PC-9 (cell line): ENCODE results near the gene CCDC81. TPM values are rescaled to one million over a fixed set of nuclear protein-coding genes. Genes with fewer than 3 reads are reported as not detected.

Source experiments
- BruUV-seq: library from RNA; stranded (reverse); fragments of 400-500 nt; replicated peaks from 2 replicates; lab custom pipeline; 2021; lab: Mats Ljungman, UMichigan
- CTCF ChIA-PET: fragments of 300-600 bp; sonication (Branson Sonifier 250); formaldehyde crosslinking; loops from one replicate; lab custom pipeline; 2022; ENCODE audit warnings: antibody characterized with exemption; lab: Charles Lee
- POLR2A ChIA-PET: fragments of 300-600 bp; sonication (Branson Sonifier 250); formaldehyde crosslinking; loops from one replicate; lab custom pipeline; 2022; ENCODE audit warnings: antibody characterized with exemption; ENCODE audit not compliant: unreplicated experiment; lab: Charles Lee
- DNase-seq, 2 experiments: peaks; one replicate each; pipeline versions ENCODE4 v3.0.0 to v3.0.0-alpha.2; 2015 to 2022; ENCODE audit warnings: mixed read lengths in 1 of 2
- H2AFZ ChIP-seq: fragments of 200-600 bp; sonication (generic); 2 replicates; pipeline ENCODE4 v1.8.1; 2017; ENCODE audit warnings: antibody characterized with exemption
- H3F3A ChIP-seq: fragments of 200-600 bp; sonication (generic); 2 replicates; pipeline ENCODE4 v1.8.1; 2017; ENCODE audit warnings: antibody characterized with exemption, mild to moderate bottlenecking, low read depth; ENCODE audit not compliant: insufficient read depth
- H3K27ac ChIP-seq: fragments of 200-600 bp; sonication (generic); 2 replicates; pipeline ENCODE4 v1.6.1; 2016; ENCODE audit warnings: mixed run types
- H3K27me3 ChIP-seq: fragments of 200-600 bp; sonication (generic); 2 replicates; pipeline ENCODE4 v1.6.1; 2016; ENCODE audit warnings: low read depth, mixed run types; ENCODE audit not compliant: insufficient read depth
- H3K36me3 ChIP-seq: fragments of 200-600 bp; sonication (generic); 2 replicates; pipeline ENCODE4 v1.6.1; 2016; ENCODE audit warnings: low read depth, mixed run types
- H3K4me1 ChIP-seq: fragments of 200-600 bp; sonication (generic); replicated peaks from 2 replicates; pipeline ENCODE4 v1.6.1; 2016; ENCODE audit warnings: mixed run types; ENCODE audit not compliant: insufficient read depth
- H3K4me2 ChIP-seq: fragments of 200-600 bp; sonication (generic); 2 replicates; pipeline ENCODE4 v1.6.1; 2017; ENCODE audit warnings: mixed run types
- H3K4me3 ChIP-seq: fragments of 200-600 bp; sonication (generic); 2 replicates; pipeline ENCODE4 v1.6.1; 2016; ENCODE audit warnings: mixed run types
- H3K79me2 ChIP-seq: fragments of 200-600 bp; sonication (generic); 2 replicates; pipeline ENCODE4 v1.6.1; 2017; ENCODE audit warnings: low read depth, mixed run types
- H3K9me2 ChIP-seq: fragments of 200-600 bp; sonication (generic); 2 replicates; pipeline ENCODE4 v1.8.1; 2017; ENCODE audit warnings: mild to moderate bottlenecking; ENCODE audit not compliant: insufficient read depth
- H3K9me3 ChIP-seq: fragments of 200-600 bp; sonication (generic); 2 replicates; pipeline ENCODE4 v1.8.1; 2016; ENCODE audit warnings: low read depth; ENCODE audit not compliant: insufficient read depth
- H4K20me1 ChIP-seq: fragments of 200-600 bp; sonication (generic); 2 replicates; pipeline ENCODE4 v1.8.1; 2017; ENCODE audit not compliant: insufficient read depth
- EZH2 ChIP-seq: fragments of 200-600 bp; sonication (generic); IDR thresholded peaks from 2 replicates; pipeline ENCODE4 v1.8.0; 2017; ENCODE audit warnings: antibody characterized with exemption, low read depth
- intact Hi-C: fragments of 100-400 bp; cut with micrococcal nuclease; formaldehyde crosslinking; loops from one replicate; pipeline ENCODE4 v1.10.0; 2022; ENCODE audit not compliant: unreplicated experiment
- total RNA-seq: library from RNA; stranded (reverse); gene quantifications from 2 replicates; pipeline ENCODE4 v1.2.3, GENCODE V29; 2021
- TF ChIP-seq, protein P1 (sequence below): fragments of 200-600 bp; sonication (generic); conservative IDR thresholded peaks from 2 replicates; pipeline ENCODE4 v1.6.1; 2017; ENCODE audit warnings: mixed run types, antibody characterized with exemption, mild to moderate bottlenecking, moderate library complexity

Gene CCDC81
- total RNA-seq, 1 experiment from 2014 or later: 0.65 TPM

GRCh38 chr11:86388198-86388597 lies 13.5 kb downstream of the CCDC81 start:
- no peak for DNase-seq
- Histone ChIP-seq H3F3A (no peaks in the 10 kb centered on the region), H3K79me2 (no peaks in the 10 kb centered on the region), H3K4me3 (no peak overlapping the region), H3K9me2 (peaks cover 1% of the 10 kb centered on the region; the same call in 1 of the 2 replicates), H3K4me1 (no peaks in the 10 kb centered on the region), H2AFZ (no peak overlapping the region), H3K36me3 (no peaks in the 10 kb centered on the region), H3K4me2 (no peak overlapping the region), H3K9me3 (no peaks in the 10 kb centered on the region), H3K27ac (no peak overlapping the region), H4K20me1 (no peaks in the 10 kb centered on the region; the same call in 1 of the 2 replicates), H3K27me3 (no peaks in the 10 kb centered on the region)
- intact Hi-C loops: no loop called here
- ChIA-PET CTCF (no interaction called here), POLR2A (interaction anchor here (0.6 kb wide), 1 partner anchor 13 kb away, joined by 3 read pairs; the partner anchor contains the start of gene CCDC81)
- TF ChIP-seq EZH2: no peak
- TF ChIP-seq, protein P1, sequence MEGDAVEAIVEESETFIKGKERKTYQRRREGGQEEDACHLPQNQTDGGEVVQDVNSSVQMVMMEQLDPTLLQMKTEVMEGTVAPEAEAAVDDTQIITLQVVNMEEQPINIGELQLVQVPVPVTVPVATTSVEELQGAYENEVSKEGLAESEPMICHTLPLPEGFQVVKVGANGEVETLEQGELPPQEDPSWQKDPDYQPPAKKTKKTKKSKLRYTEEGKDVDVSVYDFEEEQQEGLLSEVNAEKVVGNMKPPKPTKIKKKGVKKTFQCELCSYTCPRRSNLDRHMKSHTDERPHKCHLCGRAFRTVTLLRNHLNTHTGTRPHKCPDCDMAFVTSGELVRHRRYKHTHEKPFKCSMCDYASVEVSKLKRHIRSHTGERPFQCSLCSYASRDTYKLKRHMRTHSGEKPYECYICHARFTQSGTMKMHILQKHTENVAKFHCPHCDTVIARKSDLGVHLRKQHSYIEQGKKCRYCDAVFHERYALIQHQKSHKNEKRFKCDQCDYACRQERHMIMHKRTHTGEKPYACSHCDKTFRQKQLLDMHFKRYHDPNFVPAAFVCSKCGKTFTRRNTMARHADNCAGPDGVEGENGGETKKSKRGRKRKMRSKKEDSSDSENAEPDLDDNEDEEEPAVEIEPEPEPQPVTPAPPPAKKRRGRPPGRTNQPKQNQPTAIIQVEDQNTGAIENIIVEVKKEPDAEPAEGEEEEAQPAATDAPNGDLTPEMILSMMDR: no peak
- no TSS peak for BruUV-seq

DNA sequence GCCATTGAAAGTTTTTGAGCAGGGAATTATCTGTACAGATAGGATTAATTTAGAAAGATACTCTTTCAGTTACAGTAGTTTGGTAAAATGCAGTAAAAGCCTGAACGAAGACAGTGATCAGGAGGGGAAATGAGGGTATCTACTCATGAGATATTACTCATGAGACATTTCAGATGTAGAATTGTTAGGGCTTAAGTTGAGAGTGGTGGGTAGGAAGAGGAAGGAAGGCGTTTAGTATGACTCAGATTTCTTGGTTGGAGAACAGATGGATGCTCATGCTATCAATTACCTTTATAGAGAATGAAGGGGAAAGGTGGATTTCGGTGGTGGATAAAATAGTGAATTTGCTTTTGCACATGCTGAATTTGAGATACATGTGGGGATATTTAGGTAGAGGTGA lies 15.8 kb downstream of the CCDC81 start:
- Histone ChIP-seq H3K4me1 (no peaks in the 10 kb centered on the region), H3K27ac (no peak overlapping the region), H3K4me3 (no peak overlapping the region), H3K27me3 (no peaks in the 10 kb centered on the region), H3K4me2 (no peak overlapping the region), H4K20me1 (no peaks in the 10 kb centered on the region; the same call in 1 of the 2 replicates), H3K79me2 (no peaks in the 10 kb centered on the region), H3F3A (no peaks in the 10 kb centered on the region), H2AFZ (no peak overlapping the region), H3K36me3 (no peaks in the 10 kb centered on the region), H3K9me2 (no peaks in the 10 kb centered on the region), H3K9me3 (no peaks in the 10 kb centered on the region)
- ChIA-PET CTCF (no interaction called here), POLR2A (no interaction called here)
- DNase-seq: no peak
- no peak for TF ChIP-seq EZH2
- TF ChIP-seq, protein P1: no peak
- intact Hi-C loops: no loop called here
- BruUV-seq: no TSS peak

DNA sequence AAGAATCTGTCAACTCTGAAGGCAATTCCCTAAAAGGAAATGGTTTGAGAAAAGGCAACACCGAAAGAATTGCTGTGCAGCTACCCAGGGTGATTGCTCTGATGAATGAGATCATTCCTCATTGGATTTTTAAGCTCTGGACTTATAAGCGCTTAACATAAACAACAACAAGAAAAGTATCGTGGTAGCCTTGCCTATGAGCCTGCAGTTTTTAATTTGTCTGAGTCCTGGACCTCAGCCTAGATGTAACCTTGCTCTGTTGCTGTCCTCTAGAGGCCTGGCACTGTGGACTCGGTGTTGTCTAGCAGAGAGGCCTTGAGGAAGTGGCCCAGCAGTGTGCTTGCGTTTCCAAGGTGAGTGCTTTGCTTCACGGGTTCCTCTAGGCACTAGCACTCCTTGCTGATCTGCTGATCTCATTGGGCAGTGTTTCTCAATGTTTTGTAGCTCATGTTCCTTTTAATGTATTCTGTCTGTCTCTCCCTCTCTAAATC lies 20.4 kb downstream of the CCDC81 start:
- Histone ChIP-seq H3K36me3 (no peaks in the 10 kb centered on the region), H3K4me2 (no peak overlapping the region), H2AFZ (no peak overlapping the region), H3K79me2 (no peaks in the 10 kb centered on the region), H3K4me1 (no peaks in the 10 kb centered on the region), H3F3A (no peaks in the 10 kb centered on the region), H3K4me3 (no peak overlapping the region), H3K27me3 (no peaks in the 10 kb centered on the region), H3K9me3 (no peaks in the 10 kb centered on the region), H3K9me2 (no peaks in the 10 kb centered on the region), H3K27ac (no peak overlapping the region), H4K20me1 (no peaks in the 10 kb centered on the region; the same call in 1 of the 2 replicates)
- BruUV-seq: no TSS peak
- TF ChIP-seq, protein P1: no peak
- CTCF ChIA-PET: interaction anchor here (0.6 kb wide), 1 partner anchor 472 kb away, joined by 5 read pairs; no protein-coding TSS in a partner anchor
- POLR2A ChIA-PET: no interaction called here
- intact Hi-C loops: no loop called here
- no peak for DNase-seq
